Activated effector memory CD4-positive, alpha-beta T cell treated with anti-CD3 and anti-CD28 coated beads, Interleukin-2, amount 50 U/mL, for 16 hours (primary cell): Measurements from ENCODE around the gene EFNB2.

Experiments
- DNase-seq: peaks from one replicate; pipeline ENCODE4 v3.0.0-alpha.2; 2020

The EFNB2 gene

DNA sequence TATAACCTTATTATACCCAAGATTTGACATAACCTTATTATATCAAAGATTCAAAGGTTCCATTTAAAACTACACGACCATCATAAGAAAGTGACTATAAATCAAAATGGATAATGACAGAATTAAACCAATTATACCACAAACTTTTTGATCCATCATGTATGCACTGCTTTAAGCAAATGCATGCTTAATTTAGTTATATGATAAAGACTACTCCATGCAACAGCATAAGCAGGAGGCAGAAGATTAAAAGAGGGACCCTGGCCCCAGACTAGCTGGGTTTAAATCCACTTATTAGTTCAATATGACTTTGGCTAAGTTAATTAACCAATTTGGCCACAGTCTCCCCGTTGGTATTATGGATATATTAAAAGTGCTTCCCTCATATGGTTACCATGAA lies 11.4 kb downstream of the EFNB2 start:
- DNase-seq: no peak

- no peak for DNase-seq
Observed at GRCh38 chr13:106523576-106523975, 11.9 kb downstream of the EFNB2 start.

DNA sequence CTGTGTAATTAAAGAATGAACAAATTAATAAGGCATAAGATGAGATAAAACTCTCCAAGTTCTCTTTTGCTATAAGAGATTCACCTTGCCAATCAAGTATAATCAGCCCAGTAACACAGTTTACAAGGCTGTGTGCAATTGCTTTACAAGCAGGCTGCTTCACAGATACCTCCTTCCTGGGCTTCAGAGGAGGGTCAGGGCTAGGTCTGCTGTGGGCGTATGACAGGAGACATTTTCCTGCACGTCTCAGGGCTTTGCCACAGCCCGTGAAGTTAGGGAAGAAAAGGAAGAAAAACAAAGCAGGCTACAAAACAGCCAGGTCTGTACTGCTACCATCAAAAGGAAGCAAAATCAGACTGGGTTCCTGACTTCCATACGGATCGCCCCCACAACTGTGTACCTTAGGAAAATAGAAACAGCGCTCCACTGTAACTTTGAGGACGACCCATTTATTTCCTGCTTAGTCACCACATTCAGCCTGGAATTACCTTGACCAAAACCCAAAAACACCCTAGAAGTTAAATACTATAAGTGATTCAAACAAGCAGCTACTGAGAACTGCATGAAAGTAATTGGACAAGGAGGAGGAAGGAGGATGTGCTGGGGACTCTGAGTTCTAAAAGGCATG lies 12.4 kb downstream of the EFNB2 start:
- no peak for DNase-seq

GRCh38 chr13:106522112-106522705 lies 13.3 kb downstream of the EFNB2 start:
- no peak for DNase-seq

DNA sequence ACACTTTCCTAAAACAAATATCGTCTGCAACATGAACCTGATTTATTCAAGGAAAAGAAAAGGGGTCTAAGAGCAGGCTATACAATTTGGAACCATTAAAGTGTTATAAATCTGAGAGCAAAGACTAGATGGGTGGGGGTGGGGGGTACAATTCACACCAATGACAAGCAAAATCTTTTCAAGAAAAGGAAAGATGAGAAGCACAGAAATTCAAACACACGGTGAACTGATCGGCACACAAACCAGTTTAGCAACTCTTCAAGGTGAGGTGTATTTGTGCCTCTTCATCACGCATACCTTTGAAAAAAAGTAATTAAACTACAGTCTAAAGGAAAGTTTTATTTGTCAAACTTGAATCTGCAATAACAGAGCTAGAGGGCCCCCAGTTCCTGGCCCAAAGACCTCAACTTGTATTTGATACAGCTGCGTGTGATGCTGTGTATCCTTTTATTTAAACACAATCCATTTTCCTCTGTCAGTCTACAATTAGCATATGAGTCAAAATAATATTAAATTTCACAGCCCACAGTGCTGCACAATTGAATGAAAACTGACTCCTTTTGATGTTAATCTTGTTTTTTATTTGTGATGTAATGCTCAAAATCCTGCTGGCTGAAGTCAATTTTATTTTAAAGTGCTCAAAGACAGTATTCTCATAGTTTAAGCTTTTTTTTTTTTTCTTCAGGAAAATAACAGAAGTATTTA lies 14.2 kb downstream of the EFNB2 start:
- no peak for DNase-seq

- no peak for DNase-seq
Observed at GRCh38 chr13:106520251-106521054, 15.0 kb downstream of the EFNB2 start.

GRCh38 chr13:106518512-106518911 lies 16.9 kb downstream of the EFNB2 start:
- DNase-seq: no peak

DNA sequence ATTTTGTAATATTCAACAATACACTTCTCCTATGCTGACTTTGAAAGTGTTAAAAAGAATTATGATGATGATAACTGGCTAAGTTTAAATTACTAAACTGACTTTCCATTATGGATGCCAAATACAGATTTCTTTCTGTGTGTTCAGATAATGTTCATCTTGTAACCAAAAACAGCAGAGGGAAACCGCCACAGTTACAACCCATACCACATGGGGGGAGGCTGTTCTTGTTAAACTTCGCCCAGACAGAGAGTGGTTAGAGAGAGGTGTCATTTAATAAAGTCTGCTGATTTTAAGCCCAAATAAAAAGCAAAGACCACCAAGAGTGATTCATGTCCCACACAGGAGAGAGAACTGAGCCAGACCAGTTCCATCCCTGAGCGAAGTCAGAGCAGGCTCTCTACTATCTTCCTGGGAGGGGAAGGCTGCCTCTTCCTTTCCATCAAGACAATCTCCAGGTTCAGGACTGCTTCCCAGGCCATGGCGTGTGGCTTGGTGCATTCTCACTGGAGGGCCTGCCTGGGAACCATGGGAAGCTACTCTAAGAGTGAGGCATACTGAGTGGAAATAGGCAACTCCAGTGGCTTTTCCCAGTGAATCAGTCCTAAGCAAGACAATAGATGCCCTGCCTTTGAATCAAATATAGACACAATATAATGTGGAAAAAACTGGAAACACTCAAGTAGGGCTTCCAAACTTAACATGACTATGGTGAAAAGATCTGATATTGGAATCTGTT lies 18.2 kb downstream of the EFNB2 start:
- no peak for DNase-seq

DNA sequence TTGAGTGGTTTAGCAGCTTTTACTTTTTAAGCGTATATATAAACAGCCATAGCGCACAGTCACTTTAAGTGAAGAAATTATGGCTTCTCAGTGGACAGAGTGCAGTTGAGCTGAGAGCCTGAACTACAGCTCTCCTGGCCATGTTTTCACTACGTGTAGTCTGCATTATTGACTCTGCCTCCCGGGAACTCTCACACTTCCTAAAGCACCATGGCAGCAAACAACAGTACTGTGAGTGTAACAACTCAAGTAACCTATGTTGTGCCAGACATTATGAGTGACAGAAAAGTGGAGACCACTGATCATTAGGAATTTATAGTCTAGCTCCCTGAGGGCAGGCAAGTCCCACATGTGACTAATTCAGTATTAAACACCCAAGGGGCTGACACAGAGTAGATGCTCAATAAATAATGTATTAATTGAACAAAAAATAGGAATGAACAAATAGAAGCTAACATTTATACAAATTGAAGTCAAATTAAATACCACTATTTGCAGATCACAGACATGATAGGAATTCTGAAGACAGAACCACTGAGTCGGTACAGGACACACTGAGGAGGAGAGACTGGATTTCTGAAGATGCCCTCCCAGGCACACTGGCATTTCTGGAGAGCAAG lies 19.7 kb downstream of the EFNB2 start:
- DNase-seq: no peak

- no peak for DNase-seq
Observed at GRCh38 chr13:106514928-106515634, 20.4 kb downstream of the EFNB2 start.

DNA sequence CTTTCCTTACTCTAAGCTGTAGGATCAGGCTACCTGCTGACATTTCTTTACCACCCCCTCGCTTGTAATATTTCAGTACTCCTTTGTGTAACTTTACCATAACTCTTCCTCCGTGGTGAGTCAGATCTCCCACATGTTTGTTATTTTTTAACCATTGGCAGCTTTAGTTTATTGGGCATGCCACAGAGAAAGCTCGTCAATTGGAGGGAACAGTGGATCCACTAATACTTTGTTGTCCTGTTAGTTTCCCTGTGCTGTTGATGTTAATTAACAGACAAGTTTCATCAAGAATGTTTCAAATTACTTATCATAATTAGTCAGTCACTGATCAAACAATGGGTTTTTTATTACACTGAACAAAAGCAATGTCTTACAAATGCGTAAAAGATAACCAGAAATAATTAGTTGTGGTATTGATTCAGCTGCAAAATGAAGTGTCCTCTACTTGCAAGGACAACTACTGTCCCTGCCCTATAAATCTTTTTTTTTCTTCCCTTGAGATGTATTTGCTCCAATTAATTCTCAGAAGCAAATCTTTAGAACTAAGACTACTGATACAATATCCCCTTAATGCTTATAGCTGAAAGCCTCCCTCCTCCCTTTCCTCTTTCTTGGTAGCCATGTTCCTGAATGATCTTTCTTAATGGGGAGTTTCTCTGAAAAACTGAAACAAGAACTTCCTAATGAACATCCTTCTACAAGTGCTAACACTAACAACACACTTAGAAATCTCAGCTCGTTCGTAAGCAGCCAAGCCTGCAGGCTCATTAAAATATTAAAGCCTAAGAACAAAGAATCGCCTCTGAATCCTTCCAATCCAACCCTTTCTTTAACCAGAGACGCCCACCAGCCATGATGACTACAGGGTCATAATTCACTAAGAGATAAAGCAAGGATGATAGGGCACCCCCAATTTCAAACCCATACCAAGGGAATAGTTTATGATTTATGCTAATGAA lies 22.2 kb downstream of the EFNB2 start:
- DNase-seq: no peak

DNA sequence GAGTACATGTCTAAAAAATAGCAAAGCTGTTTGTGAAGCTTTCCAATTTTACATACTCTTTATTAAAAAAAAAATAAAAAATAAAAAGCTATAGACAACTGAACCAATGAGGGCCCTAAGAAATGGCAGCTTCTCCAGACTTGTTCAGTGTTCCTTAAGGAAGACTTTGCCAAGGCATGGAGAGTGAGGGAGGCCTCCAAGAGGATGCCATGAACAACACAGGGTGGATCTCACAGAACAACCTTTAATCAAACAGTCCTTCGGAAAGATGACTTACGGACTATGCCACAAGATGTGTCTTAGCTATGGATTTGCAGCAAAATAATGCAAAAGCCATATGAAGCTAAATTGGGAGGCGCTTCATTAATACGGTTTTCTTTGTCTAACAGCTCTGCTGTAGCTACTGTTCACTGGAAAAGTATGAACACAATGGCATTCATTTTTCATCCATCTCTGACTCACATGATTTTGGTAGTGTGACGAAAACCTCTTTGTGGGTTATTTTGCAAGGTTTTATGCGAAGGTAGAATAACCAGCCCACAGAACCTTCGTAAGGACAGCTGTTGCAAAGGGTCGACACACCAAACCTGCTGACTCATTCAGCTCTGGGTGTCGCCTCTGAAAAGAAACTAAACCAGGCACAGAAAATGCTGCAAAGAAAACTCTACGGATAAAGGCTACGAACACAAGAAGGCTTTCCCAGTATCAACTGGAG lies 27.7 kb downstream of the EFNB2 start:
- DNase-seq: no peak

GRCh38 chr13:106506286-106506685 lies 29.2 kb downstream of the EFNB2 start:
- no peak for DNase-seq

GRCh38 chr13:106505732-106506131 lies 29.7 kb downstream of the EFNB2 start:
- no peak for DNase-seq

DNA sequence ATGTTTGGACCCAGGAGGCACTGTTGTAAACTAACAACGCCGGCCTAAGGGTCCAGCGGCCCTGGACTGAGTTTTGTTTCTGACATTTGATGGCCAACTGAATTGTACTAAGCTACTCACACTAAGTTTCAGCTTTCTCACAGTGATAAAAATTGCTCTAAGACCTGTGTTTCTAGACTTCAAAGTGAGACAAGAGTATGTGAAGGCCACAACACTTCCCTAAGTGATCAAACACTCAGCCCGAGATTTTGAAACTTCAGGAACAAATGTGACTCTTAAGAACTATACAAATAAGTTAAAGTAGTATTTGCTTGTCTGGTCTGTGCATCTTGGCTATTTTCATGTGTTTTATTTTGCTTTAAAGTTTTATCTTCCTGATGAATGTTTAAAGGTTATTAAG lies 30.2 kb downstream of the EFNB2 start:
- DNase-seq: no peak

DNA sequence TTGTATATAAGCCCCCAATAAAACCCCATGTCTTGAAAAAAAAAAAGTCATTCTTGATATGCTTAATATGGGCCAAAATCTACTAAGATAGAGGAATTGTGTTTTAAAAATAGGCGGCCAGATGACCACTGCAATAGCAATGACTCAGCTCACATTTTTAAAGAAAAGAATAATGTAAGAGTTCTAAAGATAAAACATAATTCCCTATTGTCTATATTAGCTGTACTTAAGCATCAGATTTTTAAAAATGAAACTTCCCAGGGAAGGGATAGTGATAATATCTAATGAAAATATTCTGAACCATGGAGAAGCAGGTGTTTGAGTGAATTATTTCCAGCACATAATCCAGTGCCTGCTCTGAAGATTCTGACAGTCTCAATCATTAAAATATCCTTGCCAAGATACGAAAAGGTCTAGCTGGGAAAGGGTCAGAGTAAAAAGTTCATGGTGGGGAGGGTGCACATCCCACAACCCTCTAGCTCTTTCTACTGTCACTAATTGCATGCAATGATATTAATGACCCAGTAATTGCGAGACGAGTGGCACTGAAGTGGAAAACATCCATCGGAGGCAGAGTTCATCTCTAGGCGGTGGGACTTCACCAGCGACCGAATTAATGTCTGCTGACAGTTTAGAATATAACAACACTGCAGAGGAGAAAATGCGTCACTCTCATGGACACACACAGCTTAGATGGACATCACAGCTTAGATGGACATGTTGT lies 31.6 kb downstream of the EFNB2 start:
- no peak for DNase-seq

- no peak for DNase-seq
Observed at GRCh38 chr13:106503272-106503671, 32.2 kb downstream of the EFNB2 start.

GRCh38 chr13:106500445-106500844 lies 35.0 kb downstream of the EFNB2 start:
- DNase-seq: no peak

GRCh38 chr13:106499896-106500295 lies 35.6 kb downstream of the EFNB2 start:
- DNase-seq: no peak
